Measurements from ENCODE around the gene HAPLN2.
"Not testable (repeated sequence)": the region's sequence is repeated elsewhere in the genome, so short reads cannot be mapped to it uniquely, and the experiment has no call there.

The HAPLN2 gene

GRCh38 chr1:156592158-156592909 lies 26.9 kb upstream of the HAPLN2 start:
- FAIRE-seq = no peak

GRCh38 chr1:156592910-156593660 lies 26.1 kb upstream of the HAPLN2 start:
- no peak for FAIRE-seq

GRCh38 chr1:156593661-156593989 lies 25.6 kb upstream of the HAPLN2 start:
- FAIRE-seq = no peak

GRCh38 chr1:156594190-156594589 lies 25.0 kb upstream of the HAPLN2 start:
- no peak for FAIRE-seq

- FAIRE-seq = no peak
Measured at GRCh38 chr1:156595016-156595415, 24.2 kb upstream of the HAPLN2 start.

GRCh38 chr1:156596426-156596825 lies 22.8 kb upstream of the HAPLN2 start:
- FAIRE-seq = no peak

- no peak for FAIRE-seq
Measured at GRCh38 chr1:156598125-156598524, 21.1 kb upstream of the HAPLN2 start.

- no peak for FAIRE-seq
Measured at GRCh38 chr1:156598731-156599432, 20.3 kb upstream of the HAPLN2 start.

GRCh38 chr1:156599811-156600210 lies 19.4 kb upstream of the HAPLN2 start:
- FAIRE-seq = no peak

- no peak for FAIRE-seq
Measured at GRCh38 chr1:156600733-156601121, 18.5 kb upstream of the HAPLN2 start.

GRCh38 chr1:156601122-156601830 lies 17.9 kb upstream of the HAPLN2 start, which contains the start of gene GPATCH4:
Gene GPATCH4, minus strand, starts transcription at chr1:156601479.
- no peak for FAIRE-seq

GRCh38 chr1:156601892-156602291 lies 17.3 kb upstream of the HAPLN2 start:
- no peak for FAIRE-seq

GRCh38 chr1:156602557-156602993 lies 16.6 kb upstream of the HAPLN2 start:
- FAIRE-seq = no peak

GRCh38 chr1:156607344-156607743 lies 11.9 kb upstream of the HAPLN2 start:
- FAIRE-seq = not testable (repeated sequence)

GRCh38 chr1:156608036-156608674 lies 11.1 kb upstream of the HAPLN2 start:
- FAIRE-seq = peak; percentile 98

GRCh38 chr1:156608981-156609380 lies 10.2 kb upstream of the HAPLN2 start:
- no peak for FAIRE-seq

- not testable (repeated sequence) for FAIRE-seq
Measured at GRCh38 chr1:156610072-156610471, 9.1 kb upstream of the HAPLN2 start.

GRCh38 chr1:156612666-156613065 lies 6.5 kb upstream of the HAPLN2 start:
- no peak for FAIRE-seq

GRCh38 chr1:156615946-156616345 lies 3.3 kb upstream of the HAPLN2 start:
- FAIRE-seq = no peak

GRCh38 chr1:156616463-156616862 lies 2.8 kb upstream of the HAPLN2 start:
- FAIRE-seq = no peak

- FAIRE-seq = no peak
Measured at GRCh38 chr1:156619582-156619955, 354 bp downstream of the HAPLN2 start.

GRCh38 chr1:156622581-156623297 lies 3.5 kb downstream of the HAPLN2 start:
- FAIRE-seq = no peak
